PC-9 (cell line): Measurements from ENCODE around the gene C20orf144. TPM values are rescaled to one million over a fixed set of nuclear protein-coding genes. Genes with fewer than 3 reads are reported as not detected.

ENCODE experiments used
- BruUV-seq: library from RNA; stranded (reverse); fragments of 400-500 nt; replicated peaks from 2 replicates; lab custom pipeline; 2021; lab: Mats Ljungman, UMichigan
- CTCF ChIA-PET: fragments of 300-600 bp; sonication (Branson Sonifier 250); formaldehyde crosslinking; loops from one replicate; lab custom pipeline; 2022; ENCODE audit warnings: antibody characterized with exemption; lab: Charles Lee
- POLR2A ChIA-PET: fragments of 300-600 bp; sonication (Branson Sonifier 250); formaldehyde crosslinking; loops from one replicate; lab custom pipeline; 2022; ENCODE audit warnings: antibody characterized with exemption; ENCODE audit not compliant: unreplicated experiment; lab: Charles Lee
- DNase-seq, 2 experiments: peaks; one replicate each; pipeline versions ENCODE4 v3.0.0 to v3.0.0-alpha.2; 2015 to 2022; ENCODE audit warnings: mixed read lengths in 1 of 2
- H2AFZ ChIP-seq: fragments of 200-600 bp; sonication (generic); 2 replicates; pipeline ENCODE4 v1.8.1; 2017; ENCODE audit warnings: antibody characterized with exemption
- H3F3A ChIP-seq: fragments of 200-600 bp; sonication (generic); 2 replicates; pipeline ENCODE4 v1.8.1; 2017; ENCODE audit warnings: antibody characterized with exemption, mild to moderate bottlenecking, low read depth; ENCODE audit not compliant: insufficient read depth
- H3K27ac ChIP-seq: fragments of 200-600 bp; sonication (generic); 2 replicates; pipeline ENCODE4 v1.6.1; 2016; ENCODE audit warnings: mixed run types
- H3K27me3 ChIP-seq: fragments of 200-600 bp; sonication (generic); 2 replicates; pipeline ENCODE4 v1.6.1; 2016; ENCODE audit warnings: low read depth, mixed run types; ENCODE audit not compliant: insufficient read depth
- H3K36me3 ChIP-seq: fragments of 200-600 bp; sonication (generic); 2 replicates; pipeline ENCODE4 v1.6.1; 2016; ENCODE audit warnings: low read depth, mixed run types
- H3K4me1 ChIP-seq: fragments of 200-600 bp; sonication (generic); replicated peaks from 2 replicates; pipeline ENCODE4 v1.6.1; 2016; ENCODE audit warnings: mixed run types; ENCODE audit not compliant: insufficient read depth
- H3K4me2 ChIP-seq: fragments of 200-600 bp; sonication (generic); 2 replicates; pipeline ENCODE4 v1.6.1; 2017; ENCODE audit warnings: mixed run types
- H3K4me3 ChIP-seq: fragments of 200-600 bp; sonication (generic); 2 replicates; pipeline ENCODE4 v1.6.1; 2016; ENCODE audit warnings: mixed run types
- H3K79me2 ChIP-seq: fragments of 200-600 bp; sonication (generic); 2 replicates; pipeline ENCODE4 v1.6.1; 2017; ENCODE audit warnings: low read depth, mixed run types
- H3K9me2 ChIP-seq: fragments of 200-600 bp; sonication (generic); 2 replicates; pipeline ENCODE4 v1.8.1; 2017; ENCODE audit warnings: mild to moderate bottlenecking; ENCODE audit not compliant: insufficient read depth
- H3K9me3 ChIP-seq: fragments of 200-600 bp; sonication (generic); 2 replicates; pipeline ENCODE4 v1.8.1; 2016; ENCODE audit warnings: low read depth; ENCODE audit not compliant: insufficient read depth
- H4K20me1 ChIP-seq: fragments of 200-600 bp; sonication (generic); 2 replicates; pipeline ENCODE4 v1.8.1; 2017; ENCODE audit not compliant: insufficient read depth
- EZH2 ChIP-seq: fragments of 200-600 bp; sonication (generic); IDR thresholded peaks from 2 replicates; pipeline ENCODE4 v1.8.0; 2017; ENCODE audit warnings: antibody characterized with exemption, low read depth
- intact Hi-C: fragments of 100-400 bp; cut with micrococcal nuclease; formaldehyde crosslinking; loops from one replicate; pipeline ENCODE4 v1.10.0; 2022; ENCODE audit not compliant: unreplicated experiment
- total RNA-seq: library from RNA; stranded (reverse); gene quantifications from 2 replicates; pipeline ENCODE4 v1.2.3, GENCODE V29; 2021
- TF ChIP-seq, protein P1 (sequence below): fragments of 200-600 bp; sonication (generic); conservative IDR thresholded peaks from 2 replicates; pipeline ENCODE4 v1.6.1; 2017; ENCODE audit warnings: mixed run types, antibody characterized with exemption, mild to moderate bottlenecking, moderate library complexity

The C20orf144 gene
- total RNA-seq, 1 experiment from 2014 or later, result 0.20 TPM

GRCh38 chr20:33664762-33665144, 2.6 kb downstream of the C20orf144 start:
- H4K20me1 ChIP-seq, result no peaks in the 10 kb centered on the region
- H3K9me3 ChIP-seq, result no peaks in the 10 kb centered on the region
- H2AFZ ChIP-seq, result no peak overlapping the region
- no TSS peak for BruUV-seq
- ChIA-PET POLR2A (interaction anchor here (0.6 kb wide), 3 partner anchors 67 to 845 kb away, joined by 3 to 26 read pairs (median 4); partner anchors contain the start of genes MAPRE1 and ZNF341), CTCF (no interaction called here)
- H3K4me1 ChIP-seq, result peaks cover 37% of the 10 kb centered on the region; the same call in 1 of the 2 replicates
- no peak for DNase-seq
- H3K27me3 ChIP-seq, result no peaks in the 10 kb centered on the region
- H3F3A ChIP-seq, result peaks cover 43% of the 10 kb centered on the region
- peaks cover 5% of the 10 kb centered on the region for H3K79me2 ChIP-seq
- no peaks in the 10 kb centered on the region for H3K9me2 ChIP-seq
- peak overlapping the region; percentile 78; the same call in 1 of the 2 replicates for H3K4me3 ChIP-seq
- H3K36me3 ChIP-seq, result 0 out of 2 replicates have a peak, but pooled peaks cover 3% of the 10 kb centered on the region
- H3K27ac ChIP-seq, result no peak overlapping the region
- intact Hi-C loops, result loop anchor here (5.0 to 10.0 kb wide), 3 partner anchors 207 to 403 kb away; partner anchors contain the start of gene RALY
- no peak for TF ChIP-seq EZH2
- TF ChIP-seq, protein P1, sequence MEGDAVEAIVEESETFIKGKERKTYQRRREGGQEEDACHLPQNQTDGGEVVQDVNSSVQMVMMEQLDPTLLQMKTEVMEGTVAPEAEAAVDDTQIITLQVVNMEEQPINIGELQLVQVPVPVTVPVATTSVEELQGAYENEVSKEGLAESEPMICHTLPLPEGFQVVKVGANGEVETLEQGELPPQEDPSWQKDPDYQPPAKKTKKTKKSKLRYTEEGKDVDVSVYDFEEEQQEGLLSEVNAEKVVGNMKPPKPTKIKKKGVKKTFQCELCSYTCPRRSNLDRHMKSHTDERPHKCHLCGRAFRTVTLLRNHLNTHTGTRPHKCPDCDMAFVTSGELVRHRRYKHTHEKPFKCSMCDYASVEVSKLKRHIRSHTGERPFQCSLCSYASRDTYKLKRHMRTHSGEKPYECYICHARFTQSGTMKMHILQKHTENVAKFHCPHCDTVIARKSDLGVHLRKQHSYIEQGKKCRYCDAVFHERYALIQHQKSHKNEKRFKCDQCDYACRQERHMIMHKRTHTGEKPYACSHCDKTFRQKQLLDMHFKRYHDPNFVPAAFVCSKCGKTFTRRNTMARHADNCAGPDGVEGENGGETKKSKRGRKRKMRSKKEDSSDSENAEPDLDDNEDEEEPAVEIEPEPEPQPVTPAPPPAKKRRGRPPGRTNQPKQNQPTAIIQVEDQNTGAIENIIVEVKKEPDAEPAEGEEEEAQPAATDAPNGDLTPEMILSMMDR, result no peak
- peak overlapping the region; percentile 90 for H3K4me2 ChIP-seq

DNA sequence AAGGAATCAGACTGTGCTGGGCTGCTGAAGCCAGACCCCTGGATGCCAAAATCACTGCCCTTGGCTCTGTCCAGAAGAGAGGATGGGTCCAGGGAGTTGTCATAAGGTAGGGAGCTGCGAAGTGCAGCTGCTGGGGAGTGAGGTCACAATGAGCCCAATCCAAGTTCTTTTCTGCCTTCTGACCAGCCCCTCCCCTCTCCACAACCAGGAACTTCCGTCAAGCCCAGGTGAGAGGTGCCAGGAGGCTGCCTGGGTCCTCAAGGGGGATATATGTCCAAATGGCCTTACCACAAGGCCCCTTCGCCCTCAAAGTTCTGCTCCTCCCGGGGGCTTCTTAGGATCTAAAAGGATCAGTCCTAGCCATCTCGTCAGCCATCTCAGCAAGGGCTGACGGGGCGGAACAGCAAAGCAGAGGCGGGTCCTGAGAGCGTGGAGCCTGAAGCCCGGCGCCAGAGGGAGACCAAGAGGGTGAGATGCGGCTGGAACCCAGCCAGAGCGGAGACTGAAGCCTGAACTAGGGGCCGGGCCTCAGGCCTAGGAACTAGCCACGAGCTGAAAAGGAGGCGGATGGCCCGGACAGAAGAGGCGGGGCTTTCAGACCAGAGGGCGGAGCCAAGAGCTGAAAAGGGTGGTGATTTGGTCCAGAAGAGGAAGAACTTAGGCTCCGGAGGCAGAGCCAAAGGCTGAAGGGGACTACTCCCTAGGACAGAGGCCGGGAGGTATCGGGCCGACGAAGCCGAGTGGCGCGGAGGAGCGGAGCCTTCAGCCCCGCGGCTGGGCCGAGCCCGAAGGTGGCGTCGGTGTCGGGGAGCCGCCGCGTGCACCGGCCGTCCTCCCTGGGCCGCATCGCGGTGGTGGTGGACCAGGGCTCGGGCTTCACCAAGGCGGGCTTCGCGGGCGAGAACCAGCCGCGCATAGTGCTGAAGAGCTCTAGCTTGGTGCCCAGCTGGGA, 4.4 kb downstream of the C20orf144 start, which contains the start of gene ACTL10:
Gene ACTL10, plus strand, starts transcription at position 651 of the 952 bp plus-strand sequence. CDS start 555 bp downstream, outside the sequence.
- no peaks in the 10 kb centered on the region for H3K9me3 ChIP-seq
- peaks cover 46% of the 10 kb centered on the region for H3F3A ChIP-seq
- peak; percentile 94 to 98 for DNase-seq
- H3K4me3 ChIP-seq, result peak within 1 kb of the TSS; percentile 62
- ChIA-PET POLR2A (interaction anchor here (0.5 to 0.9 kb wide), 9 partner anchors 11 to 517 kb away, joined by 3 to 10 read pairs (median 4); no protein-coding TSS in a partner anchor), CTCF (interaction anchor here (0.6 kb wide), 1 partner anchor 19 kb away, joined by 3 read pairs; no protein-coding TSS in a partner anchor)
- peak within 1 kb of the TSS; percentile 78 for H2AFZ ChIP-seq
- H3K27ac ChIP-seq, result peak within 1 kb of the TSS; percentile 63
- H3K4me1 ChIP-seq, result peaks cover 37% of the 10 kb centered on the region; the same call in 1 of the 2 replicates
- H4K20me1 ChIP-seq, result no peaks in the 10 kb centered on the region
- H3K79me2 ChIP-seq, result peaks cover 13% of the 10 kb centered on the region
- peak within 1 kb of the TSS; percentile 82 for H3K4me2 ChIP-seq
- H3K27me3 ChIP-seq, result no peaks in the 10 kb centered on the region
- TF ChIP-seq EZH2, result no peak
- TF ChIP-seq, protein P1, result no peak; the same call in 1 of the 2 replicates
- 0 out of 2 replicates have a peak, but pooled peaks cover 6% of the 10 kb centered on the region for H3K36me3 ChIP-seq
- H3K9me2 ChIP-seq, result no peaks in the 10 kb centered on the region
- intact Hi-C loops, result loop anchor here (1.0 to 10.0 kb wide), 5 partner anchors 123 to 570 kb away; partner anchors contain the start of gene RALY
- BruUV-seq, result TSS peak; percentile 1

DNA sequence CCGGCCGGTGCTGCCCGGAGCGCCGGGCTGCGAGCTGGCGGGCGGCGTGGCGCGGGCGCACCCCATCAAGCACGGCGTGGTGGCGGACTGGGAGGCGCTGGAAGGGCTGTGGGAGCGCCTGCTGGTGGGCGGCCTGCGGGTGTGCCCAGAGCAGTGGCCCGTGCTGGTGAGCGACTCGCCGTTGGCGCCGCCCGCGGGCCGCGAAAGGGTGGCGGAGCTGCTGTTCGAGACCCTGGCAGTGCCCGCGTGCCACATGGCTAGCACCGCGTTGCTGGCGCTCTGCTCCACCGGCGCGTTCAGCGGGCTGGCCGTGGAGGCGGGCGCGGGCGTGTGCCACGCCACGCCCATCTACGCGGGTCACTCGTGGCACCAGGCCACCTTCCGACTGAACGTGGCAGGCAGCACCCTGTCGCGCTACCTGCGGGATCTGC, 5.1 kb downstream of the C20orf144 start:
- Histone ChIP-seq H4K20me1 (no peaks in the 10 kb centered on the region), H3K9me2 (no peaks in the 10 kb centered on the region), H3K9me3 (no peaks in the 10 kb centered on the region), H3K4me2 (peak overlapping the region; percentile 82), H3K79me2 (peaks cover 20% of the 10 kb centered on the region), H3K27me3 (no peaks in the 10 kb centered on the region), H3K36me3 (0 out of 2 replicates have a peak, but pooled peaks cover 6% of the 10 kb centered on the region), H2AFZ (peak overlapping the region; percentile 78), H3F3A (peaks cover 49% of the 10 kb centered on the region), H3K4me3 (peak overlapping the region; percentile 62), H3K4me1 (peaks cover 38% of the 10 kb centered on the region; the same call in 1 of the 2 replicates), H3K27ac (peak overlapping the region; percentile 14)
- TF ChIP-seq EZH2, result no peak
- DNase-seq, result no peak
- CTCF ChIA-PET, result interaction anchor here (0.6 to 1.0 kb wide), 4 partner anchors 18 to 281 kb away, joined by 3 to 9 read pairs (median 5); partner anchors contain the start of gene CBFA2T2
- intact Hi-C loops, result loop anchor here (2.0 to 10.0 kb wide), 4 partner anchors 210 to 570 kb away; partner anchors contain the start of gene RALY
- POLR2A ChIA-PET, result interaction anchor here (0.5 to 0.6 kb wide), 4 partner anchors 10 to 453 kb away, joined by 3 to 5 read pairs (median 4); no protein-coding TSS in a partner anchor
- BruUV-seq, result no TSS peak
